Sigmoid colon (tissue), 3 donors: ENCODE measurements around the gene NTHL1.

Source experiments
- POLR2A ChIP-seq, 2 donors: fragments of 450-650 bp; IDR thresholded peaks; one replicate each; pipeline ENCODE4 v1.6.1; 2016; ENCODE audit warnings: antibody characterized with exemption in 2 of 2, mild to moderate bottlenecking in 2 of 2, moderate library complexity in 2 of 2
- TF ChIP-seq, protein P1 (sequence below), 4 experiments: fragments of 450-650 bp in 3 of 4; fragments of 200-600 bp in 1 of 4; IDR thresholded peaks; one replicate each; pipeline ENCODE4 v1.5.1; 2016 to 2019; ENCODE audit warnings: antibody characterized with exemption in 4 of 4, mild to moderate bottlenecking in 3 of 4, moderate library complexity in 2 of 4

DNA sequence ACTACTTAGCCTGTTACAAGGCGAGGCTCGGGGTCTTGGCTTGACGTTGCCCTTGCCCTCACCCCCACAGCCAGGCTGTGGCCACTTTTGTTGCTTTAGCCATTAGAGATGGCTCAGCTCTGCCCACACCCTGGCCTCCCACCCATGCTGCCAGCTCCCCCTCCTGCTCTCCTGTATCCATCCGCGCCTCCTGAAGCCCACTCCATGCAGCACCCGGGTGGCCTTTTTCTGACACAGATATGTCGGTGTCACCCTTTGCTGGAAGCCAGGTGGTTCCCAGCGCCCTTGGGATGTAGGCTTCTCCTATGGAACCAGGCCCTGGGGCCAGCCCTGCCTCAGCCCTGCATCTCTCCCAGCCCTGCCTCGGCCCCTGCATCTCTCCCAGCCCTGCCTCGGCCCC is 9.8 kb upstream of the NTHL1 start:
- no peak for TF ChIP-seq POLR2A (IDR thresholded peaks at IDR 0.05)
- TF ChIP-seq, protein P1, sequence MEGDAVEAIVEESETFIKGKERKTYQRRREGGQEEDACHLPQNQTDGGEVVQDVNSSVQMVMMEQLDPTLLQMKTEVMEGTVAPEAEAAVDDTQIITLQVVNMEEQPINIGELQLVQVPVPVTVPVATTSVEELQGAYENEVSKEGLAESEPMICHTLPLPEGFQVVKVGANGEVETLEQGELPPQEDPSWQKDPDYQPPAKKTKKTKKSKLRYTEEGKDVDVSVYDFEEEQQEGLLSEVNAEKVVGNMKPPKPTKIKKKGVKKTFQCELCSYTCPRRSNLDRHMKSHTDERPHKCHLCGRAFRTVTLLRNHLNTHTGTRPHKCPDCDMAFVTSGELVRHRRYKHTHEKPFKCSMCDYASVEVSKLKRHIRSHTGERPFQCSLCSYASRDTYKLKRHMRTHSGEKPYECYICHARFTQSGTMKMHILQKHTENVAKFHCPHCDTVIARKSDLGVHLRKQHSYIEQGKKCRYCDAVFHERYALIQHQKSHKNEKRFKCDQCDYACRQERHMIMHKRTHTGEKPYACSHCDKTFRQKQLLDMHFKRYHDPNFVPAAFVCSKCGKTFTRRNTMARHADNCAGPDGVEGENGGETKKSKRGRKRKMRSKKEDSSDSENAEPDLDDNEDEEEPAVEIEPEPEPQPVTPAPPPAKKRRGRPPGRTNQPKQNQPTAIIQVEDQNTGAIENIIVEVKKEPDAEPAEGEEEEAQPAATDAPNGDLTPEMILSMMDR (IDR thresholded peaks at IDR 0.05) = no peak
